ENCODE measurements around the gene LRRC38. TPM values are rescaled to one million over a fixed set of nuclear protein-coding genes. Genes with fewer than 3 reads are reported as not detected.
A peak's percentile ranks its signal among the peaks of the same experiment; 100 is the strongest.

LRRC38 gene
- total RNA-seq, 1 experiment from 2014 or later = not detected

GRCh38 chr1:13451399-13451965 lies 62.3 kb downstream of the LRRC38 start:
- DNase-seq (ENCODE audit: low read depth, low spot score) (no peak), ATAC-seq (peak; percentile 60)
- ChIA-PET CTCF (no interaction called here), RAD21 (ENCODE audit: low non-redundant PET in 1 of 2, low total read pairs in 2 of 2, uncharacterized antibody in 2 of 2, unreplicated experiment in 2 of 2) (no interaction called here), POLR2A (no interaction called here)
- TF ChIP-seq POLR2AphosphoS5 (IDR thresholded peaks at IDR 0.05; ENCODE audit: low read depth, low read length) (no peak), RAD21 (IDR thresholded peaks at IDR 0.05; ENCODE audit: low read depth) (peak; percentile 14; the same call in 1 of the 2 replicates)
- Histone ChIP-seq H3K9me2 (ENCODE audit: insufficient read depth) (no peaks in the 10 kb centered on the region), H3K27ac (ENCODE audit: low read depth, low read length) (no peak overlapping the region), H3K4me1 (ENCODE audit: control insufficient read depth in 1 of 2, insufficient read depth in 2 of 2, low read length in 2 of 2) (no peaks in the 10 kb centered on the region; a peak in 1 of 4 replicates), H3K27me3 (ENCODE audit: insufficient read depth, low read length) (0 out of 2 replicates have a peak, but pooled peaks cover 5% of the 10 kb centered on the region), H3K9me3 (ENCODE audit: control insufficient read depth in 1 of 2, insufficient read depth in 1 of 2, low read depth in 1 of 2, low read length in 2 of 2) (no peaks in the 10 kb centered on the region), H2AFZ (ENCODE audit: low read depth, low read length, poor library complexity, severe bottlenecking) (no peak overlapping the region), H3K9ac (ENCODE audit: low read length) (no peak overlapping the region), H4K20me1 (ENCODE audit: insufficient read depth) (no peaks in the 10 kb centered on the region), H3K4me3 (replicated peaks in 1 of 2; ENCODE audit: low read depth in 1 of 2, low read length in 2 of 2) (no peak overlapping the region), H3K79me2 (ENCODE audit: insufficient read depth, low read length) (no peaks in the 10 kb centered on the region), H3K36me3 (ENCODE audit: control insufficient read depth in 1 of 2, insufficient read depth in 2 of 2, low read length in 2 of 2) (no peaks in the 10 kb centered on the region), H3K4me2 (ENCODE audit: low read length) (no peak overlapping the region)
- no TSS peak for BruUV-seq (replicated peaks)
- intact Hi-C loops (cut with micrococcal nuclease) = loop anchor here (10.0 kb wide), 1 partner anchor 57 kb away; no protein-coding TSS in a partner anchor

- intact Hi-C loops (cut with micrococcal nuclease) = loop anchor here (10.0 kb wide), 1 partner anchor 55 kb away; no protein-coding TSS in a partner anchor
- Histone ChIP-seq H3K4me1 (ENCODE audit: control insufficient read depth in 1 of 2, insufficient read depth in 2 of 2, low read length in 2 of 2) (no peaks in the 10 kb centered on the region; a peak in 1 of 4 replicates), H3K4me3 (replicated peaks in 1 of 2; ENCODE audit: low read depth in 1 of 2, low read length in 2 of 2) (no peak overlapping the region), H3K27me3 (ENCODE audit: insufficient read depth, low read length) (no peaks in the 10 kb centered on the region), H3K9me3 (ENCODE audit: control insufficient read depth in 1 of 2, insufficient read depth in 1 of 2, low read depth in 1 of 2, low read length in 2 of 2) (no peaks in the 10 kb centered on the region), H3K79me2 (ENCODE audit: insufficient read depth, low read length) (no peaks in the 10 kb centered on the region), H3K36me3 (ENCODE audit: control insufficient read depth in 1 of 2, insufficient read depth in 2 of 2, low read length in 2 of 2) (no peaks in the 10 kb centered on the region), H3K4me2 (ENCODE audit: low read length) (no peak overlapping the region), H3K9me2 (ENCODE audit: insufficient read depth) (no peaks in the 10 kb centered on the region), H2AFZ (ENCODE audit: low read depth, low read length, poor library complexity, severe bottlenecking) (no peak overlapping the region), H3K9ac (ENCODE audit: low read length) (no peak overlapping the region), H4K20me1 (ENCODE audit: insufficient read depth) (no peaks in the 10 kb centered on the region), H3K27ac (ENCODE audit: low read depth, low read length) (no peak overlapping the region)
- BruUV-seq (replicated peaks) = no TSS peak
- CTCF ChIA-PET = no interaction called here
- POLR2A ChIA-PET = no interaction called here
- ATAC-seq (no peak), DNase-seq (ENCODE audit: low read depth, low spot score) (no peak)
- TF ChIP-seq SP1 (IDR thresholded peaks at IDR 0.05; ENCODE audit: low read depth) = no peak
- TF ChIP-seq REST (IDR thresholded peaks at IDR 0.05; ENCODE audit: low read depth) = no peak
- TF ChIP-seq EGR1 (IDR thresholded peaks at IDR 0.05; ENCODE audit: low read depth) = no peak
- no peak for TF ChIP-seq FOSL1 (IDR thresholded peaks at IDR 0.05; ENCODE audit: low read depth)
- no peak for TF ChIP-seq CEBPB (IDR thresholded peaks at IDR 0.05; ENCODE audit: low read depth)
- TF ChIP-seq ZNF274 (IDR thresholded peaks at IDR 0.05; ENCODE audit: low read depth, low read length) = no peak
- TF ChIP-seq YY1 (IDR thresholded peaks at IDR 0.05; ENCODE audit: extremely low read depth, insufficient replicate concordance, low read depth, low read length) = no peak
- TF ChIP-seq CBX3 (IDR thresholded peaks at IDR 0.05; ENCODE audit: low read depth) = no peak
- RAD21 ChIA-PET (ENCODE audit: low non-redundant PET in 1 of 2, low total read pairs in 2 of 2, uncharacterized antibody in 2 of 2, unreplicated experiment in 2 of 2) = no interaction called here
Measured at GRCh38 chr1:13450204-13450603, 63.6 kb downstream of the LRRC38 start.
